Left ventricle myocardium inferior (tissue), 1 donor: ENCODE data around the gene TRIM46. TPM values are rescaled to one million over a fixed set of nuclear protein-coding genes. Genes with fewer than 3 reads are reported as not detected.
"Not testable (repeated sequence)": the region's sequence is repeated elsewhere in the genome, so short reads cannot be mapped to it uniquely, and the experiment has no call there.

Experiments
- DNase-seq: peaks from one replicate; pipeline ENCODE4 v3.0.0-alpha.2; 2020
- H3K27ac ChIP-seq: fragments of 200-600 bp; replicated peaks from 2 replicates; pipeline ENCODE4 v1.8.0; 2021
- H3K27me3 ChIP-seq: fragments of 200-600 bp; 2 replicates; pipeline ENCODE4 v1.8.0; 2021; ENCODE audit warnings: low read depth
- H3K36me3 ChIP-seq: fragments of 200-600 bp; 2 replicates; pipeline ENCODE4 v1.8.0; 2021
- H3K4me1 ChIP-seq: fragments of 200-600 bp; 2 replicates; pipeline ENCODE4 v1.8.0; 2021
- H3K4me3 ChIP-seq: fragments of 200-600 bp; 2 replicates; pipeline ENCODE4 v1.8.0; 2021; ENCODE audit warnings: mild to moderate bottlenecking, moderate library complexity
- H3K9me3 ChIP-seq: fragments of 200-600 bp; replicated peaks from 2 replicates; pipeline ENCODE4 v1.8.0; 2021
- CTCF ChIP-seq: fragments of 200-600 bp; IDR thresholded peaks from 2 replicates; pipeline ENCODE4 v1.8.0; 2021; ENCODE audit warnings: antibody characterized with exemption, mild to moderate bottlenecking, borderline replicate concordance
- intact Hi-C: fragments of 100-400 bp; cut with micrococcal nuclease; formaldehyde crosslinking; loops from one replicate; pipeline ENCODE4 v1.11.0; 2022
- total RNA-seq: library from RNA; stranded (reverse); fragmentation: NEBNext Ultra II Directional; extraction: Animal tissue kit (Norgen Biotek cat#: 25700); gene quantifications from one replicate; pipeline ENCODE4 v1.2.1, GENCODE V29; 2021
- donor health status: DM: no; HTN: yes; CAD: no; lungs with severe emphysema.

The TRIM46 gene
- total RNA-seq, 1 donor from 2014 or later: 0.11 TPM

DNA sequence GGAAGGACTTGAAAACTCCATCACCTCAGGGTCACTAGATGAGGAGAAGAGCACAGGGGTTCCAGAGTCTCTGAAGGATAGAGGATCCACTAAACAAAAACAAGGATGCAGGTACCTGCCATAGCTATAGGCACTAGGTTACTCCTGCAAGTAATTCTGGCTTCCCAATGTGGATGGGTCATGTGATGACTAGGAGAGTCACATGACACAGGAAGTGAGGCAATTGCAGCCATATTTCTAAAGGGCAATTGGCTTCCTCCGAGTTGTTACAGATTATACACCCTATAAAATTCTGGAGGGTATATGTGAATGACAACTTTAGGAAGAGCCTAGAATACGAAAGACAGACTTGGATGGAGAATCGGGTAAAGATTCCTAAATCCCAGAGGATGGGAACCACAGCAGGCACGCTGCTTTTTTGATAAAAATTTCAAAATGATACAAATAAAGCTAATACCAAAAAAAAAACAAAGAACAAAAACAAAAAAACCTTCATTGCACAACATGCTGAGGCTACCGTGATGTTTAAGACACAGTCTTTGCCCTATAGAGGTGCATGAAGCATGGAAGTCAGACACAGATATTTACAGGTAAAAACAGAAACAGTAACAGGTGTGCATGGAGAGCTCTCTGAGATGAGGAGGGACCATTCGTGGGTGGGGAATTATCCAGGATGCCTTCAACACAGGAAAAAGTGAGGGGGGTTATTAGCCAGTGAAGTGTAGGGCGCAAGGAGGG is 45.4 kb downstream of the TRIM46 start:
- Histone ChIP-seq H3K27me3 (no peaks in the 10 kb centered on the region), H3K4me1 (no peaks in the 10 kb centered on the region), H3K4me3 (peak overlapping the region; percentile 5), H3K27ac (no peak overlapping the region), H3K36me3 (no peaks in the 10 kb centered on the region), H3K9me3 (no peaks in the 10 kb centered on the region)
- intact Hi-C loops: no loop called here
- no peak for TF ChIP-seq CTCF
- DNase-seq: no peak

DNA sequence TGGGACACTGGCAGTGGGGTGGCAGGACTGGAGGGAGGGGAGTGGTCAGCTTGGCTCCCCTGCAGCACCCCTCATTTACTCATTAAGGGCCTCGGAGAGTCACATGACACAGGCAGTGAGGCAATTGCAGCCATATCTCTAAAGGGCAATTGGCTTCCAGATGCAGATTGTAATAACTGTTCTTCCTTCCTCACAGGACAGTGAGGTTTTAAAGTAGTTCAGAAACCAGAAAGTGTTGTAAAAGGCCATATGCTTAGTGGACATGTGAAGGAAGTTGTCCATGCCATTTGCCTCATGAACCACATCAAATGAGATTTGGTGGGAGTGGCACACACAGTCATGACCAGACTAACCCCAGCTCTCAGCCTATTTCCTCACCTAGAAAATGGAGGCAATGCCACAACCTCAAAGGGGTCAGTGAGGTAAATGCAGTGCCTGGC is 46.0 kb downstream of the TRIM46 start:
- no peak for DNase-seq
- Histone ChIP-seq H3K4me1 (no peaks in the 10 kb centered on the region), H3K27ac (no peak overlapping the region), H3K4me3 (no peak overlapping the region), H3K27me3 (no peaks in the 10 kb centered on the region), H3K36me3 (no peaks in the 10 kb centered on the region), H3K9me3 (no peaks in the 10 kb centered on the region)
- intact Hi-C loops: no loop called here
- no peak for TF ChIP-seq CTCF

DNA sequence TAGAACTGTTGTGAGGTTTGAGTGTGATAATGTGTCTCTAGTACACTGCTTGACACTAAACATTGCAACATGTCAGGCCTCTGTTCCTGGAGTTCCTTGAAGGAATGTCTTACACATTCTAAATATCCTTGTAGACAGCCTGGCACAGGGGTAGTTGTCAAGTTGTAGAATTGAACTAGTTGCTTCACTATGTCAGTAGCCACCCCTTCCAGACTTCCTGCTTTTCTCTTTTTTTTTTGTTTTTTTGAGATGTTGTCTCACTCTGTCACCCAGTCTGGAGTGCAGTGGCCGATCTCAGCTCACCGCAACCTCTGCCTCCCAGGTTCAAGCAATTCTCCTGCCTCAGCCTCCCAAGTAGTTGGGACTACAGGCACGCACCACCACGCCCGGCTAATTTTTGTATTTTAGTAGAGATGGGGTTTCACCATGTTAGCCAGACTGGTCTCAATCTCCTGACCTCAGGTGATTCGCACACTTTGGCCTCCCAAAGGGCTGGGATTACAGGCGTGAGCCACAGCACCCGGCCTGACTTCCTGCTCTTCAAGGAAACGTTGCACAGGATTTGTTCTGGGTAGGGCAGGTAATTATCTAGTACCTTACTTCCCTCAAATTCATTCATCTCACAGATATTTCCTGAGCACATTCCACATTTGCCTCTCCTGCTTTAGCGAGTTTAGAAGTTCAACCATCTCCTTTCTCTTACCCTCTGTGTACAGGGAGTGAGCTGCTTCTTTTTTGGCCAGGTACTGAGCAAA is 46.7 kb downstream of the TRIM46 start:
- H3K4me1 ChIP-seq, DNase-seq, H3K9me3 ChIP-seq, H3K27ac ChIP-seq, intact Hi-C loops, H3K4me3 ChIP-seq, H3K27me3 ChIP-seq, H3K36me3 ChIP-seq: not testable (repeated sequence)

DNA sequence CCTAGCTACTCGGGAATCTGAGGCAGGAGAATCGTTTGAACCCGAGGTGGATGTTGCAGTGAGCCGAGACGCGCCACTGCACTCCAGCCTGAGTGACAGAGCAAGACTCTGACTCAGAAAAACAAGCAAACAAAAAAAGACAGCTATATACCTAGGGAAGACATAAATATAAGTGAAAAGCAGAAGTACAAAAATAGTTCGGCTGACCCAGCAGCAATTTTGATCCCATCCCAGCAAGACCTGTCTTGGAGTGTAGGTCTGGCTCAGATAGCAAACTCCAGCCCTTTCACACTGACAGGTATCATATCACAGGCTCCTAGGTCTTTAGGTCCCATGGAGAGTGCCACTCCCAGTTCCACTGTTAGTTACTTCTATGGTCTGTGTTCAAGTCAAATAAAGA is 49.4 kb downstream of the TRIM46 start:
- Histone ChIP-seq H3K4me1 (peaks cover 19% of the 10 kb centered on the region), H3K4me3 (no peak overlapping the region), H3K27ac (no peak overlapping the region), H3K9me3 (no peaks in the 10 kb centered on the region), H3K36me3 (no peaks in the 10 kb centered on the region), H3K27me3 (no peaks in the 10 kb centered on the region)
- no peak for TF ChIP-seq CTCF
- intact Hi-C loops: no loop called here
- no peak for DNase-seq

- peaks cover 21% of the 10 kb centered on the region for H3K4me1 ChIP-seq
These were observed 51.7 kb downstream of the TRIM46 start for GRCh38 chr1:155225404-155225759.

DNA sequence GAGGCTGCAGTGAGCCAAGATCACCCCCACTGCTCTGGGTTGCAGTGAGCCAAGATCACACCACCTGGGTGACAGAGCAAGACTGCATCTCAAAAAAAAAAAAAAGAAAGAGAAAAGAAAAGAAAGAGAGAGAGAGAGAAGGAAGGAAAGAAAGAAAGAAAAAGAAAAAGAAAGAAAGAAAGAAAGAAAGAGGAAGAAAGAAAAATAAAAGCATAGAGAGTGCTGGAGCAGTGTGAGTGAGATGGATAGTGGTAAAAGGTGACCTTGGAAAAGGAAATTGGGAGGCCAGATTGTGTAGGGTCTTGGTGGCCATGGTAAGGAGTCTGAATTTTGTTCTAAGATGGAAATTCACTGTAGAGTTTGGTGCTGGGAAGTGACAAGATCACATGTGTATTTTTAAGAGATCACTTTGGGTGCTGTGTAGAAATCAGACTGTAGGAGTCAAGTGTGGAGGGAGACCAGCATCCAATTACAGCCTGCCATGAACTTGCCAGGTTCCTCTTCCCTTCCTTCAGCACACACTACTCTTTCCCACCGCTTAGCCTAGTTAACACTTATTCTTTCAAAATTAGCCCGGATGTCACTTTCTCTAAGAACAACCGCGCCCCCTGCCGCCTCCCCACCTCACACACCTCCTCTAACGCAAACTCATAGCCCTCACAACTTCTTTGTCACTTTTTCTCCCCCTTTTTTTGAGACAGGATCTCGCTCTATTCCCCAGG is 52.7 kb downstream of the TRIM46 start:
- peak; percentile 60 for TF ChIP-seq CTCF
- no peaks in the 10 kb centered on the region for H3K9me3 ChIP-seq
- intact Hi-C loops: no loop called here
- H3K27me3 ChIP-seq: no peaks in the 10 kb centered on the region
- H3K36me3 ChIP-seq: no peaks in the 10 kb centered on the region
- peak overlapping the region; percentile 92 for H3K27ac ChIP-seq
- H3K4me1 ChIP-seq: peaks cover 21% of the 10 kb centered on the region
- peak; percentile 79 for DNase-seq
- H3K4me3 ChIP-seq: peak overlapping the region; percentile 80

More at GRCh38 chr1:155225404-155225759, 51.7 kb downstream of the TRIM46 start:
- H3K27ac ChIP-seq, H3K36me3 ChIP-seq, H3K27me3 ChIP-seq, DNase-seq, intact Hi-C loops, H3K9me3 ChIP-seq, H3K4me3 ChIP-seq: not testable (repeated sequence)
